ENCODE data around the gene TNFRSF21.
"Not testable (repeated sequence)": the region's sequence is repeated elsewhere in the genome, so short reads cannot be mapped to it uniquely, and the experiment has no call there.

TNFRSF21 gene

GRCh38 chr6:47309291-47310130 is at the start of gene TNFRSF21:
Gene TNFRSF21 (minus strand): TSS chr6:47309905. CDS start chr6:47309511, 394 bp downstream.
- peak; percentile 66 to 72 for DNase-seq (ENCODE audit: low read depth in 2 of 2)

DNA sequence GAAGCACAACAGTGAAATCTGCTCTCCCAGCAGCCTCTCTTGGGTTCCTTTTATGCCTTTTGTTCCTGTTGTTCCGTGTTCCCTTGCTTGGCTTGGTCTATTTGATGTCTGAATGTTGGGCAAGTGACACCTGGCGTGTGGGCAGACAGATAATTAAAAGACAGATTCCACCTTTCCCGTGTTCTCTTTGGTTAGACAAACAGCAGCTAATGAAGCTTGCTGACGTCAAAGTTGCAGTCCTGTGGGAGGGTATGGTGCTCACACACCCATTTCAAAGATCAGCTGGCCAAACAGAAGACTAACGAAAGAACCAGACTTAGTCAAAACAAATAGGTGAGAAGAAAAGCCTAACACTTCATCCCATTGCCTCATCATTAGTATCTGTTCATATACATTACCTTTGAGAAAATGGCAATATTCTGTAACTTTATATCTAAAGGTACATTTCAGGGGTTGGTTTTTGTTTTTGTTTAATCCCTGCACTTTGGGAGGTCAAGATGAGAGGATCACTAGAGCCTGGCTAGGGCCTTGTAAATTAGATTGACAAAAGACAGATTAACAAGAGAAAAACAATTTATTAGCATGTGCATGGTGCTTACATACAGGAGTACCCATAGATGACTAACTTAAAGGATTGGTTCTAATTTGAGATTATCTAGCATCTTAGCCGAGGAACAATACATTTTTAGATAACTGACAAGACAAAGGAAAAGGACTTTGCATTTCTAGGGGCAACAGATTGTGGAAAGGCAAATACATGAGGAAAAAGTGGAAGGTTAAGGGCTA is 48.9 kb upstream of the TNFRSF21 start:
- no peak for DNase-seq (ENCODE audit: low read depth in 2 of 2)

GRCh38 chr6:47357827-47358226 is 48.1 kb upstream of the TNFRSF21 start:
- no peak for DNase-seq (ENCODE audit: low read depth in 2 of 2)

- no peak for DNase-seq (ENCODE audit: low read depth in 2 of 2)
Observed at GRCh38 chr6:47355496-47355895, 45.8 kb upstream of the TNFRSF21 start.

DNA sequence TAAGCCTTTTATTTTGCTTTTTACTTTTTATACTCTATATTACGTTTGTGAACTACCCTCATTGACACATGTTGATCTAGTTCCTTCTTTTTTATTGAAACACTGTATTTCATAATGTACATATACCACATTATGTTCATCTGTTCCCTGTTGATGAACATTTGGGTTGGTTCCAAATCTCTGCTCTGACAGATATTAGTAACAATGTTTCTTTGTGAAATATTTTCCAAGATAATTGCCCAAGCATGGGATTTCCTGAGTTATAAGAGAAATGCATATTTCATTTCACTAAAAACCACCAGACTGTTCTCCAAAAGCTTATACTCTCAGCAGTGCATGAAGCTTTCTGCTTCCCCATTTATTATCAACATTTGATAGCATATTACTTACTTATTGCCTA is 44.2 kb upstream of the TNFRSF21 start:
- DNase-seq (ENCODE audit: low read depth in 2 of 2), result no peak

DNA sequence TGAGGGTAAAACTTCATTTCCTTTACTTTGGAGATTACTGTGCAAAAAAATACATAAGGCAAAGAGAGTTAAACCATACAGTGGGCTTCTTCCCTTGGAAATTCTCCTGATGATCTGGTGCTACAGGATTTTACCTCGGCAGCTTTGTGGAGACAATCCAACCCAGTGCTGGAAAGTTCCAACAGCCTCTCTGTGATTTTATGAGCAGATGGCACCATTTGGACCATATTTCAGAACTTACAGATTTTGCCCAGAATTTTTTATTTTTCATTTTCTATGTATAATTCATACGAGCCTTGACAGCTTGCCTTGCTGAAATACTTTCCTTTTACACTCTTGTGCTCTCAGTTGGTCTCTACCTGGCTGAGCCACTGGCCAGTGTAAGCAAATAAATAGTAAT is 43.3 kb upstream of the TNFRSF21 start:
- DNase-seq (ENCODE audit: low read depth in 2 of 2), result no peak

GRCh38 chr6:47352194-47352920 is 42.7 kb upstream of the TNFRSF21 start:
- DNase-seq (ENCODE audit: low read depth in 2 of 2), result no peak

- no peak for DNase-seq (ENCODE audit: low read depth in 2 of 2)
Observed at GRCh38 chr6:47351621-47352020, 41.9 kb upstream of the TNFRSF21 start.

DNA sequence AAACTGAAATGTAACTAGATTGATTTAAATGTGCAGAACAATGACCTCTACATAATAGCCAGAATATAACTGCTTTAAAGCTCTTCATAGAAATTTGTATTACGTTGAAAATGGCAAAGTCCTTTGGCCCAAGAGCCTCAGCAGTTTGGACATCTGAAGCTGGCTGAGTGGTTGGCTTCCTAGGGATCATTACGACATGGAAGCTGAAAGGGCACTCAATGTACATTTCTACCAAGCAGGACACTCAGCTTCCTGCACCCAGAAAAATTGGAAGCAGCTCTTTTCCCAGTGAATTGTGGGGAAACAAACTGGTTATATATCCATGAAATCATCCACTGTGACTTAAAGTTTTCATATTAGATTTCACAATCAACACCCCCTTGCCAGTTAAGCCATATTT is 40.2 kb upstream of the TNFRSF21 start:
- DNase-seq (ENCODE audit: low read depth in 2 of 2), result no peak

DNA sequence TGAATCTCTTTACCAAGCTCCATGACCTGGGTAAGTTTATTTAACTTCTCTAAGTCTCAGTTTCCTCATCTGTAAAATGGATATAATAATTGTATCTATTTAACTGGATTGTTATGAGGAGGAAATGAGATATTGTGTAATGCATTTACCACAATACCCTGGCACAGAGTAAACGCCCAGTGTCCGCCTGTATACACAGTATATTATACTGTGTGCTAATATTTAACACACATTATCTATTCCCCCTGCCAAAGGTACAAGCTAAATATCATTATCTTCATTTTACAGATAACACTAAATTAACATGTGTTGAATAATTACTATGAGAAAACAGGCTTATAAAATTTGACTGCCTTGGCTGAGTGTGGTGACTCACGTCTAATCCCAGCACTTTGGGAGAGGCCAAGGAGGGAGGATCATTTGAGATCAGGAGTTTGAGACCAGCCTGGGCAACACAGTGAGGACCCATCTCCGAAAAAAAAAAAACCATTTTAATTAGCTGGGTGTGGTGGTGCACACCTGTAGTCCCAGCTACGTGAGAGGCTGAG is 38.7 kb upstream of the TNFRSF21 start:
- no peak for DNase-seq (ENCODE audit: low read depth in 2 of 2)

DNA sequence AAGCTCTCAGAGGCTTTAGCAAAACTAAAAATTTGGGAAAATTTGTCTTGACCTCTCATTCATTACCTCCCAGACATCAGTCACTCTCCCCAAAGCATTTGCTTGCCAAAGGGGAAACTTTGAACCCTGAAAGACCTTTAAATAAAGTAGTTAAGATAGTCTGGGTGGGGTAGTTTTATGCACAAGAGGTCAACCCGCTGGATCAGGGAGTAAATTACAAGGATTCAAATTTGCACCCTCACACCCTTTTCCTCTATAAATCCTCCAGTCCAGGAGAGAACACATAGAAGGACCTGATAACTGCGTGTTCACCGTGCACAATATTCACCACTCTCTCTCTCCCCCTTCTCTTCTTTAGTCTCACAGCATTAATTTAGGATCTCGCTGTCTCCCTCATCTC is 36.1 kb upstream of the TNFRSF21 start:
- DNase-seq (ENCODE audit: low read depth in 2 of 2), result no peak

DNA sequence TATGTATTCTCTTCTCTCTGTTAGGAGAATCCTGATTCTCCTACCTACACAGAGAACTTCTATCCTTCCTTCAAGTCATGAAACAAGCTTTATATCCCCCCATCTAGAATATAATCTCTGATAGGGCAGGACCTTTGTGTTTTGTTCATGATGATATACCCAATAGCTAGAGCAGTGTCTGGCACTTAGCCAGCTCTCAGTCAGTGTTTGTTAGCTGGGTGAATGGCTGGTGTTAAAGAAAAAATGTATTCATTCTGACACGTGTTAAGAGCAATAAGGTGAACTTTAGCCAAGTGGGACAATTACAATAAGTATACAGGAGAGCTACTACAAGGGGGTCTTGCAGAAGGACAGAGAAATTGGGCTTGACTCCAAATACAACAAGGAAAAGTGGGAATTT is 34.3 kb upstream of the TNFRSF21 start:
- DNase-seq (ENCODE audit: low read depth in 2 of 2), result no peak

DNA sequence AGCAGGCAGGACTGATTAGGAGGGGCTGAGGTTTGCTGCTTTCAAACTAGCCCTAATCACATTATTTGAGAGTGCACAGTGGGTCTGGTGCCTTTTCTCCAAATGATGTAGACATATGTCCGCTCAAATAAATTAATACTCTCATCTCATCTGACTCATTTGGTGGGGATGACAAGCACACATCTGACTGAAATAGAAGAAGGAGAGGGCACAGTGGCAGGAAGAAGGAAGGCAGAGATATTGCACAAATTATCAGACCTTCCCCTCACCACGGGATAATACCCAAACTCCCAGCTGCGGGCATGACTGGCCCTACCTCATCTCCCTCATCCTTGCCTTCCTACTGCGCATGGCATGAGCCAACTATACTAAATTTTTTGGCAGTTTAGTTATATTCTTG is 33.9 kb upstream of the TNFRSF21 start:
- no peak for DNase-seq (ENCODE audit: low read depth in 2 of 2)

DNA sequence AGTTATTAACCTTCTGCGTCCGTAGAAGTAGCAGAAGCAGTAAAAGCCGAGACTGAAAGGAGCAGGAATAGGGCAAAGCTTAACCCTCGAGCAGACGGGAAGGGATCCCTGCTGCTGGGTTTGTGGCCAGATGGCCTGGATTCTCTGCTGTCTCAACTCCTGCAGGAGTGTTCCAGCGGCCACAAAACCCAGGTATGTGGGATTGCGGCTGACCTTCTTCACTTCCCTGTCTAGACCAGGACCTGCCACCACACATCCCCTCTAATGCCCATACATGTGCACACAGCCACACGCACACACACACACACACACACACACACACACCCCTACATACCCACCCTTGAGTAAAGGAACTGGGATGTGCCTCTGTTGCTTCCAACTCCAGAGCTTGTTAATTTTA is 33.1 kb upstream of the TNFRSF21 start:
- no peak for DNase-seq (ENCODE audit: low read depth in 2 of 2)

DNA sequence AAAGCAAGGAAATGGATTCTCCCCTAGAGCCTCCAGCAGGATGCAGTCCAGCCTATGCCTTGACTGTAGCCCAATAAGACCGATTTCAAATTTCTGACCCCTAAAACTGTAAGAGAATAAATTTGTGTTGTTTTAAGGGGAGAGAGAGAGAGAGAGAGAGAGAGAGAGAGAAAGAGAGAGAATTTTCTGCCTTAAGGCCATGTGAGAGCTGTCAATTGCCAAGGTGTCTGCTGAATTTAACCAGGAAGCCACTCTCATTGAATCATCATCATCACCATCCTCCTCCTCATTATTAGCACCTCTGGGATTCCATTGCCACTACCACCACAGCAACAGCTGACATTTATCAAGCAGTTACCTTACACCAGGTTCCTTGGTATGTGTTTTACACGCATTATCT is 27.8 kb upstream of the TNFRSF21 start:
- DNase-seq (ENCODE audit: low read depth in 2 of 2), result no peak

GRCh38 chr6:47336334-47336733 is 26.6 kb upstream of the TNFRSF21 start:
- no peak for DNase-seq (ENCODE audit: low read depth in 2 of 2)

DNA sequence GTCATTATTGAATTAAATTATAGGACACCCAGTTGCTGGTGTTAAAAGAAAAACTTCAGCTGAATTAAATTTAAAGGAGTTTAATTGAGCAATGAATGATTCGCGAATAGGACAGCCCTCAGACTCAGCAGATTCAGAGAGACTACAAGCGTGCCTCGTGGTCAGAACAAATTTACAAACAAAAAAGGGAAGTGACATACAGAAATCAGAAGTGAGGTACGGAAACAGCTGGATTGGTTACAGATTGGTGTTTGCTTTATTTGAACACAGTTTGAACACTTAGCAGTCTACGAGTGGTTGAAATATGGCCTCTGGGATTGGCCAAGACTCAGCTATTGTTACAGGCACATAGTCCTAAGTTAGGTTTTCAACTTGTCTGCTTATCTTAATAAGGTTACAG is 25.8 kb upstream of the TNFRSF21 start:
- no peak for DNase-seq (ENCODE audit: low read depth in 2 of 2)

DNA sequence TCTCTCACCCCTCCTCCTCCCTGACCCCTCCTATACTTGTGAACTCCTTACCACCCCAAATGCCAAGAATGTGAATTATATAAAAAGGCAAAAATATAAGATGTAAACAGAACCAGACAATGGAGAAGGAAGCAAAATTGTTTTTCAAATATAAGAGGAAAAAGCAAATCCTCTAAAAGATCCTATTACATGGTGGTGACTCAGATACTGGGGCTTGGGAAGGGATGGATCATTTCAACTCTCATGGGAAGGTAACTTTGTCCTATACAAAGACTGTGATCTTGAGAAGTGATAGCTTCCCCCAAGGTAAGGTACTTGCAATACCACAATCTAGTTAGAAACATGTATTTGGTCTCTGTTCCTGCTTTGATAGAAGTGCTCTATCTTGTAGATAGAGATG is 24.6 kb upstream of the TNFRSF21 start:
- DNase-seq (ENCODE audit: low read depth in 2 of 2), result no peak

DNA sequence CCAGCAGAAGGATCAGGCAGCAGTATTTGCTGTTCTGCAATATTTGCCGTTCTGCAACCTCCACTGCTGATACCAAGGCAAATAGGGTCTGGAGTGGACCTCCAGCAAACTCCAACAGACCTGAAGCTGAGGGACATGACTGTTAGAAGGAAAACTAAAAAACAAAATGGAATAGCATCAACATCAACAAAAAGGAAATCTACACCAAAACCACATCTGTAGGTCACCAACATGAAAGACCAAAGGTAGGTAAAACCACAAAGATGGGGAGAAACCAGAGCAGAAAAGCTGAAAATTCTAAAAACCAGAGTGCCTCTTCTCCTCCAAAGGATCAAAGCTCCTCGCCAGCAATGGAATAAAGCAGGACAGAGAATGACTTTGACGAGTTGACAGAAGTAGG is 18.9 kb upstream of the TNFRSF21 start:
- DNase-seq (ENCODE audit: low read depth in 2 of 2), result not testable (repeated sequence)

DNA sequence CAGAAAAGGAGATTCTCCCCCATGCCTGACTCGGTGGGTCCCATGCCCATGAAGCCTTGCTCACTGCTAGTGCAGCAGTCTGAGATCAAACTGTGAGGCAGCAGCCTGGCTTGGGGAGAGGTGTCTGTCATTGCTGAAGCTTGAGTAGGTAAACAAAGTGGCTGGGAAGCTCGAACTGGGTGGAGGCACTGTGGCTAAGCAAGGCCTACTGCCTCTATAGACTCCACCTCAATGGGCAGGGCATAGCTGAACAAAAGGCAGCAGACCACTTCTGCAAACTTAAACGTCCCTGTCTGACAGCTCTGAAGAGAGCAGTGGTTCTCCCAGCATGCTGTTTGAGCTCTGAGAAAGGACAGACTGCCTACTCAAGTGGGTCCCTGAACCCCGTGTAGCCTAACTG is 18.4 kb upstream of the TNFRSF21 start:
- not testable (repeated sequence) for DNase-seq (ENCODE audit: low read depth in 2 of 2)

DNA sequence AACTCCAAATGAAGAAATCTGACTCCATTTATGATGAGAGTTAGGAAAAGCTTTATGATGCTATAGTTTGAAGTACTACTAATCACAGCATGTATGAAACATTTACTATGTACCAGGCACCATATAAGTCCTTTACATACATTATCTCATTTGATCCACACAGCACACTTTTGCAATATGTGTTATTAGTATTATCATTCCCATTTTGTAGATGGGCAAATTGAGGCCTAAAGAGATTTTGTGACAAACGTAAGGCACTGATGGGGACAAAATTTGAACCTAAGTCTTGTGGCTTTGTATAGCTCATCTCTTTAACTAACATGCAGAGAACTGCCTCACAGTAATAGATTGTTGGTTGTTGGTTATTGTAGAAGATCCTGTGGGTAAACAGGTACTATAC is 14.2 kb upstream of the TNFRSF21 start:
- no peak for DNase-seq (ENCODE audit: low read depth in 2 of 2)

DNA sequence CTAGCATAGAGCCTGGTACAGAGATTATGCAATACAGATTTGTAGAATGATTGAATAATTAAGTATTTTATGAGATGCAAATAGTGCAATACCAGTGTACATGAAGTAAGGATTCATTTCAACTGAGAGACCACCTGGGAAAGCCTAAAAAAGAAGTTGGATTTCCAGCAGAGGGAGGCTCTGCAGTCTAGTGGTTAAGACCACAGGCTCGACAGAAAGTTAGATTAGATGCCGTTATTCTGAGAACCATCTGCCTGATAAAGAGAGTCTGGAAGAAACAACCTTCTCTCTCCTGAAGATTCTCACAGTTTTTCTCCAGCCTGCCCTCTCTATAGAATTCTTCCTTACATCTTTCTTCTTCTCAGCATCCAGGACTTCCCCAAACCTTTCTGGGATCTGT is 13.6 kb upstream of the TNFRSF21 start:
- no peak for DNase-seq (ENCODE audit: low read depth in 2 of 2)
